GM18868 (cell line): ENCODE results near the gene NTN1.

Experiments used
- ATAC-seq: cut with Tn5 transposase; IDR thresholded peaks from one replicate; pipeline ENCODE4 v1.9.1; 2021; ENCODE audit warnings: mild to moderate bottlenecking, moderate library complexity; ENCODE audit not compliant: unreplicated experiment

NTN1 gene

DNA sequence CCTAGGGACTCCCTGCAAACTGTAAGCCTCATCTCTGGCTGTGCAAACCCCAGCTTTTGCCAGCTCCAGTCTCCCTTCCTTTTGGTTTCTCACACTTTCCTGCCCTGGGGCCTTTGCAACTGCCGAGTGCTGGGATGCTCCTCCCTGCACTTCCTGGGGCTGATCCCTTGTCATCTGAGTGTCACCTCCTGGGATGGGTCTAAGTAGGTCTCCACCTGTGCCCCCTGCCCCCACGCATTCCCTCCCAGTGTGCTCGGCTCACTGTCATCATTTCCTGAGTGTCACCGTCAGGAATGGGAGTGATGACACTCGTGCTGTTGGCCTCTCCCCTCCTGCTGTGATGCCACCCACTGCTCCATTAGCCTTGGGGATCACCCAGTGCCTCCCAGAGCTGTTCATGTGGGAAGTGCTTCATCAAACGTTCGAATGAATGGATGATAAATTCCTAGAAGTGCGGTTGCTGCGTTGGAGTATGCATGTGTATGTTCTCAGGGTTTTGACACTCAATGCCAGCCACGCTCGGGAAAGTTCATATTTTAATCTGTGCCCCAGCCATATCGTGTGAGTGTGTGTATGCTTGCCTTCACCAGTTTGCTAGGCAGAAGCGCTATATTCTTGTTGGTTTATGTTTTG lies 189.9 kb downstream of the NTN1 start:
- no peak for ATAC-seq

GRCh38 chr17:9212376-9213302 lies 191.3 kb downstream of the NTN1 start:
- ATAC-seq = no peak

- ATAC-seq = no peak
These were observed 192.0 kb downstream of the NTN1 start for GRCh38 chr17:9213303-9213640.

- ATAC-seq = no peak
These were observed 194.2 kb downstream of the NTN1 start for GRCh38 chr17:9215465-9215864.

GRCh38 chr17:9217151-9218056 lies 196.1 kb downstream of the NTN1 start:
- ATAC-seq = no peak

GRCh38 chr17:9218064-9218635 lies 196.8 kb downstream of the NTN1 start:
- ATAC-seq = no peak

DNA sequence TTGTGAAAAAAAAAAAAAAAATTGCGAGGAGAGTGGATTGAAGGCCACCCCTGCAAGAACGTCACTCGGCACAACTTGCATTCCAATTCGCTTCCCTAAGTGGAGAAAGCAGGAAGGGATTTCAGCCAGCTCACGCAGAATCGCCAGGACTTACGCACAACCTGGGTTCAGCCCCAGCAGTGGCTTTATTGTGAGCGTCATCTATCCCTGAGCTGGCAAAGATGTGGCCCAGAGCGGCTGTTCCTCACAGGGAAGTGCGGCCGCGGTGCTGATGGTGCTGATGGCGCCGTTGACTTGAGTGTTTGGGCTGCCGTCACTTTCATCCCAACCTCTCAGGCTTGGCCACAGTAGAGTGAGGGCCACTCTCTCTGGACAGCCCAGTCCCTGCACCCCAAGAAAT lies 197.6 kb downstream of the NTN1 start:
- no peak for ATAC-seq

- ATAC-seq = no peak
These were observed 198.5 kb downstream of the NTN1 start for GRCh38 chr17:9219631-9220397.

DNA sequence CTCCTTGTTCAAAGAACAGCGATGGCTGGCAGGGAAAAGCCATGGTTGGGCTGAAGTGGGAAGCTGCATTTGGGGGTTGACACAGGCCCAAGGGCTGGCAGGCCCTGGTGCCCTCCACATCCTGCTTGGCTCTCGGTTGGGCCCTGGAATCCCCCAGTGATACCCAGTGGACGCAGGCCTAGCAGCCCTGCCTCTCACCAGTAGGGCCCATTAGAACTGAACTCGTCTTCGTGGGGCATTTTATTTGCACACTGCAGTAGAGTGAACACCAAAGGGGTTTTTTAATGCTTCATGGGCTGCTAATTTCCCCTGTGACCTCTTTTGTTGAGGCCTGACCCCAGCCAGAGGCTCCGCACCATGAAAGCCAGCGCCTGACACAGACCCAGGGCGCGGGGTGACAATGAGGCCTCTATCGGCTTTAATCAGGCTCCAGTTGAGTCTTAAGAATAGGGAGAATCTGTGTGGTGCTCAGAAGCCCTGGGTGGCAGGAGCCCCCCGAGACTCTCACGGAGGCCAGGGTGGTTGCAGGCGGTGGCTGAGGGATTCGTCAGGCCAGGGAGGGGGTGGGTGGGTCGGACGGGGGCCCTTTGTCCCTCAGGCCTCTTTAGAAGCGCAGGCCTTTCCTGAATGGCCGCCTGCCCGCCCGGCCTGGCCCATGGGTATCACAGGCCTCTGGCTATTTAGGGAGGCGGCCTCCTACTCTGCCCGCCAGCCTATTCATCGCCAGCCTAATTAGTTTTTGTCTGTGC lies 199.3 kb downstream of the NTN1 start:
- no peak for ATAC-seq

GRCh38 chr17:9221147-9221921 lies 200.0 kb downstream of the NTN1 start:
- ATAC-seq = no peak

DNA sequence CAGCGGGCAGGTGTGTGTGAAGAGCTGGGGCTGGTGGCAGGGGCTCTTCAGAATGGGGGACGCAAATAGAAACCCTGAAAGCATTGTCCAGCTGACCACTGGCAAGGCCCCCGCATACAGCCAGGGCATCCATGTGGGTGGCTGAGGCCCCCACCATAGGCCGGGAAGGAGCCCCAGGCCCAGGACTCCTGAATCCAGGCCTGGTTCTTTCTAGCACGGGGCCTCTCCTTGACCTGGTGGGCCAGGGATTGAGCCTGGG lies 200.5 kb downstream of the NTN1 start:
- ATAC-seq = no peak

DNA sequence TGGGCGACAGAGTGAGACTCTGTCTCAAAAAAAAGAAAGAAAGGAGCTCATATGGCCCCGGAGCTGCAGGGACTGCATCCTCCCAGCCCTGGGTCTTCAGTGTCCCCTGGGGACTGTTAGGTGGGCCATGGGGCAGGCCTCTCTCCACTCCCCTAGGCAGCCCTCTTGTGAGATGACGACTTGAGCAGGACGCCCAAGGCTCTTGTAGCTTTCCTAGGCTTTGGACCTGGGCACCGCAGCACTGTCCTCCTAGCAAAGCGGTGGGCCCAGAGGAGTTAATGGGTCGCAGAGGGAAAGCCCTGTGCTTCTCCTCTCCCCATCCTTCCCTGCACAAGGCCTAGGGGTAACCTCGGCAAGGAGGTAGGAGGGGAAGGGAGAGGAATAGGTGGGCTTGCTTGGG lies 202.2 kb downstream of the NTN1 start:
- ATAC-seq = no peak

DNA sequence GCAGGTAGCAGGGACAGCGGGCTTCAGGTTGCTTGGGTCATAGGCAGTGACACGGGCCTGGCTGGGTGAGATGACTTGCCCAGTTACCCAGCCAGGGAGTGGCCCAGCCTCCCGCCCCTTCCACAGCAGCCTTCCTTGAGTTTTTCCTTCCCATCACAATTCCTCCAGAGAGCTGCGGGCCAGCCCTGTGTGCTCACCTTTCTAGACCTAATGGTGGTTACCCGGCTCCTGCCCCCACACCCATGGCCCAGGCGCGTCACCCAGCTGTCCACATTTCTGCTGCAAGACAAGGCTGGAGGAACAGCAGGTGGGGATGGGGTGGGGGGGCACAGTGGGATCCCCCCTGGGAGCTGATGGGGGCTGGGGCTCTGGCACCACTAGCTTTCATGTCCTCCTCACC lies 203.2 kb downstream of the NTN1 start:
- ATAC-seq = no peak

DNA sequence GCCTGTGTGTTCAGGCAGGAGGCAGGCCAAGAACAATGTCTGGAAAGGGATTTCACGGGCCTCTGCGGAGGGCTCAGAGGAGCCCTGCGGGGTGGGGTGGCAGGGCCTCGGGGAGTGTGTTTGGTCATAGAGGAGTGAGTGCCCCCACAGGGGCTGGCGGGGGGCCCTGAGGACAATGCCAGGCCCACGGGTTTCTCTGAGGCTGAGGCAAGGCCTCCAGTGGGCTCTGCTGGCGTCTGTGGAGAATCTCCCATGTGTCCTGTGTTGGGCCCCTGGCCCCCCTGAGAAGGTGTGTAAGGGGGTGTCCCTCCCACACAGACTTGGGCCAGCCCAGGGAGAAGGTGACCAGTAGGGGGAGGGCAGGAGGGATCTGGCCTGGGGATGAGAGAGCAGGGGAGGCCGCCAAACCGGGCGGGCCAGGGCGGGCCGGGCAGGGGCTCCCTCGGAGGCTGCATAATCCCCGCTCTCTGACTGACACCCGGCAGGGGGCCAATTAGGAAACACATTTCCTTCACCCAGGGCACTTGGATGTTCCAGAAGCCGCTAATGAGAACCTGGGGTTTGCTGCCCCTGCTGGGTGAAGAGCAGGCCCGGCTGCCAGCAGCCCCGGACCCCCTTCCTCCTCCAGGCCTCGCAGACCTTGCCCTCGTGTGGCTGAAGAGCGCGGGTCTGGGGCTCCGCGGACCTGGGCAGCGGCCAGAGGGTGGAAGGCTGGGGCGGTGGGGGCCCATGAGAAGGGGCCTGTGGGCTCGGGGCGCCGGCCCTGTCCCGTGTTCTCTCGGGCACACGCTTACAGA lies 204.2 kb downstream of the NTN1 start:
- no peak for ATAC-seq

DNA sequence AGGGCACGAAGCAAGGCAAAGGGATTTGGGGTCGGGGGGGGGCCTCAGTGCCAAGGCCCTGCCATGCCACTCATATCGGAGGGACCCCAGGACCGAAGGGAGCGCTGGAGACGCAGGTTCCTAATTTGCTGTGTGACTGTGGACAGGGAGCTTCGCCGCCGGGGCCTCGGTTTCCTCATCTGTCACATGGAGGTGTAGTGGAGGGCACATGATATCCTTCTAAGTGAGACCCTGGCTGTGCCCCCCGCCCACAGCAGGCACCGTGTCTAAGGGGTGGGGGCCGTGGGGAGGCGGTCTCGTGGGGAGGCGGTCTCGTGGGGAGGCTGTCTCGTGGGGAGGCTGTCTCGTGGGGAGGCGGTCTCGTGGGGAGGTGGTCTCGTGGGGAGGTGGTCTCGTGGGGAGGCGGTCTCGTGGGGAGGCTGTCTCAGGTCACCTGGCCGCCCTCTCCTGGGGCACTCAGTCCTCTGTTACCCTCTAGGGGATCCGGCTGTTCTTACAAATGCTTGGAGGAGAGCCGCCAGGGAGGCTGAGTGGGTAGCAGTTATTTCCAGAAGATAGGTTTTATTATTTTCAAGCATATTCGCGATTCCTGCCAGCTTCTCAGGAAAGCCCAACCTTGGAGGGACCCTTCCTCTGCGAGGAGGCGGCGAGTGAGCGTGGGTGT lies 205.0 kb downstream of the NTN1 start:
- no peak for ATAC-seq

- no peak for ATAC-seq
These were observed 205.5 kb downstream of the NTN1 start for GRCh38 chr17:9226794-9227135.

GRCh38 chr17:9227819-9228407 lies 206.6 kb downstream of the NTN1 start:
- ATAC-seq = no peak
